H1 (cell line): Measurements from ENCODE around the gene GALNT17. TPM values are rescaled to one million over a fixed set of nuclear protein-coding genes. Genes with fewer than 3 reads are reported as not detected.

Source experiments
- CTCF ChIA-PET: fragments of 300-600 bp; sonication (Branson Sonifier 250); formaldehyde crosslinking; loops from one replicate; lab custom pipeline; 2021; ENCODE audit not compliant: partially characterized antibody; lab: Charles Lee
- POLR2A ChIA-PET: fragments of 300-600 bp; sonication (Branson Sonifier 250); formaldehyde crosslinking; loops from one replicate; lab custom pipeline; 2021; ENCODE audit warnings: inconsistent platforms; ENCODE audit not compliant: partially characterized antibody; lab: Charles Lee
- DNase-seq, 2 experiments: peaks; one replicate each; pipeline versions ENCODE4 v3.0.0 to v3.0.0-alpha.2; 2010 to 2022; ENCODE audit warnings: low spot score in 2 of 2, low read depth in 1 of 2, mixed read lengths in 1 of 2
- FAIRE-seq: peaks from 2 replicates; lab custom pipeline; 2011; peaks lifted over from hg19 to GRCh38; lab: Jason Lieb, UNC
- H2AFZ ChIP-seq: 2 replicates; pipeline ENCODE4 v1.8.1; 2012; ENCODE audit warnings: low read length, inconsistent platforms
- H2AK5ac ChIP-seq: 2 replicates; pipeline ENCODE4 v1.6.1; 2013; ENCODE audit warnings: low read depth, low read length
- H2BK120ac ChIP-seq: replicated peaks from 2 replicates; pipeline ENCODE3; 2013; ENCODE audit warnings: low read depth, low read length, inconsistent platforms
- H2BK12ac ChIP-seq: 2 replicates; pipeline ENCODE4 v1.6.1; 2013; ENCODE audit warnings: low read depth, low read length
- H2BK15ac ChIP-seq: 2 replicates; pipeline ENCODE4 v1.6.1; 2013; ENCODE audit warnings: low read length
- H2BK20ac ChIP-seq: 2 replicates; pipeline ENCODE4 v1.6.1; 2013; ENCODE audit warnings: low read length
- H2BK5ac ChIP-seq: 2 replicates; pipeline ENCODE4 v1.6.1; 2013; ENCODE audit warnings: low read depth, low read length
- H3K14ac ChIP-seq: 2 replicates; pipeline ENCODE4 v1.6.1; 2013; ENCODE audit warnings: inconsistent platforms; ENCODE audit not compliant: insufficient read length
- H3K18ac ChIP-seq: 2 replicates; pipeline ENCODE4 v1.6.1; 2013; ENCODE audit warnings: low read length; ENCODE audit errors: extremely low read depth
- H3K23ac ChIP-seq: 2 replicates; pipeline ENCODE4 v1.6.1; 2013; ENCODE audit warnings: inconsistent platforms; ENCODE audit not compliant: insufficient read length
- H3K23me2 ChIP-seq: 2 replicates; pipeline ENCODE4 v1.6.1; 2013; ENCODE audit warnings: low read depth, low read length
- H3K27ac ChIP-seq: 2 replicates; pipeline ENCODE4 v1.6.1; 2011; ENCODE audit warnings: low read depth, low read length, inconsistent platforms
- H3K27me3 ChIP-seq, 4 experiments: replicated peaks in 1 of 4; 1 replicate in 1 of 4; 2 replicates in 3 of 4; pipeline versions ENCODE4 v1.6.1 to v1.8.1; 2011 to 2013; ENCODE audit warnings: low read length in 3 of 4, mild to moderate bottlenecking in 3 of 4, inconsistent platforms in 2 of 4, mixed read lengths in 2 of 4, moderate library complexity in 1 of 4; ENCODE audit not compliant: control insufficient read depth in 3 of 4, insufficient read depth in 3 of 4; ENCODE audit errors: extremely low read depth in 1 of 4
- H3K36me3 ChIP-seq, 4 experiments: 2 replicates each; pipeline versions ENCODE4 v1.6.1 to v1.8.1; 2011 to 2013; ENCODE audit warnings: mild to moderate bottlenecking in 4 of 4, low read length in 3 of 4, moderate library complexity in 2 of 4, control low read depth in 1 of 4, inconsistent platforms in 1 of 4; ENCODE audit not compliant: insufficient read depth in 4 of 4, control insufficient read depth in 2 of 4
- H3K4ac ChIP-seq: replicated peaks from 2 replicates; pipeline ENCODE3; 2013; ENCODE audit warnings: low read length, low read depth, mixed read lengths, inconsistent platforms; ENCODE audit not compliant: insufficient read length
- H3K4me1 ChIP-seq, 4 experiments: replicated peaks in 1 of 4; 1 replicate in 1 of 4; 2 replicates in 3 of 4; pipeline versions ENCODE4 v1.6.1 to v1.8.1; 2011 to 2013; ENCODE audit warnings: low read length in 3 of 4, inconsistent platforms in 2 of 4, mixed read lengths in 1 of 4; ENCODE audit not compliant: insufficient read depth in 4 of 4, control insufficient read depth in 3 of 4
- H3K4me2 ChIP-seq, 2 experiments: 2 replicates each; pipeline versions ENCODE4 v1.6.1 to v1.8.1; 2011 to 2013; ENCODE audit warnings: low read depth in 2 of 2, low read length in 2 of 2, control low read depth in 1 of 2, inconsistent platforms in 1 of 2, mild to moderate bottlenecking in 1 of 2; ENCODE audit not compliant: insufficient read depth in 1 of 2
- H3K4me3 ChIP-seq, 4 experiments: fragments of 200-600, 300-600 bp in 1 of 4; sonication (generic), shearing (Covaris generic), sonication (Bioruptor Twin) in 1 of 4; 2 replicates each; pipeline versions ENCODE4 v1.5.1 to v1.8.1; 2011 to 2016; ENCODE audit warnings: low read length in 4 of 4, low read depth in 3 of 4, control low read depth in 2 of 4, inconsistent platforms in 2 of 4, mild to moderate bottlenecking in 2 of 4, mixed read lengths in 1 of 4, moderate library complexity in 1 of 4; ENCODE audit not compliant: insufficient read depth in 2 of 4; ENCODE audit errors: extremely low read depth in 1 of 4
- H3K56ac ChIP-seq: replicated peaks from 2 replicates; pipeline ENCODE3; 2013; ENCODE audit warnings: low read depth, mild to moderate bottlenecking, mixed read lengths, low read length, inconsistent platforms; ENCODE audit not compliant: insufficient read length
- H3K79me1 ChIP-seq: 2 replicates; pipeline ENCODE4 v1.6.1; 2013; ENCODE audit warnings: low read depth, low read length, control low read depth
- H3K79me2 ChIP-seq, 2 experiments: 2 replicates each; pipeline versions ENCODE4 v1.6.1 to v1.8.1; 2012 to 2013; ENCODE audit warnings: low read length in 2 of 2, mild to moderate bottlenecking in 2 of 2, inconsistent platforms in 1 of 2; ENCODE audit not compliant: insufficient read depth in 2 of 2, control insufficient read depth in 1 of 2
- H3K9ac ChIP-seq, 4 experiments: replicated peaks in 1 of 4; 1 replicate in 1 of 4; 2 replicates in 3 of 4; pipeline versions ENCODE4 v1.6.1 to v1.8.1; 2011 to 2013; ENCODE audit warnings: low read depth in 3 of 4, low read length in 3 of 4, control low read depth in 2 of 4, mild to moderate bottlenecking in 2 of 4, moderate library complexity in 2 of 4, inconsistent platforms in 1 of 4; ENCODE audit errors: extremely low read depth in 1 of 4
- H3K9me3 ChIP-seq, 2 experiments: 2 replicates each; pipeline versions ENCODE4 v1.6.1 to v1.8.1; 2012 to 2013; ENCODE audit warnings: mild to moderate bottlenecking in 2 of 2, moderate library complexity in 2 of 2, control low read depth in 1 of 2, inconsistent platforms in 1 of 2, low read depth in 1 of 2, low read length in 1 of 2, mixed read lengths in 1 of 2; ENCODE audit not compliant: insufficient read depth in 2 of 2
- H4K20me1 ChIP-seq, 2 experiments: replicated peaks in 1 of 2; 2 replicates each; pipeline versions ENCODE3 to v1.8.1; 2011 to 2013; ENCODE audit warnings: inconsistent platforms in 2 of 2, low read length in 2 of 2, mild to moderate bottlenecking in 1 of 2; ENCODE audit not compliant: insufficient read depth in 2 of 2, control insufficient read depth in 1 of 2
- H4K5ac ChIP-seq: 2 replicates; pipeline ENCODE4 v1.6.1; 2013; ENCODE audit warnings: low read length, low read depth, mixed read lengths, inconsistent platforms; ENCODE audit not compliant: insufficient read length
- H4K8ac ChIP-seq: 2 replicates; pipeline ENCODE4 v1.8.0; 2013; ENCODE audit warnings: mild to moderate bottlenecking, moderate library complexity, low read length, inconsistent platforms; ENCODE audit not compliant: insufficient read depth; ENCODE audit errors: extremely low read depth
- H4K91ac ChIP-seq: replicated peaks from 2 replicates; pipeline ENCODE3; 2013; ENCODE audit warnings: low read length, mixed read lengths, inconsistent platforms; ENCODE audit not compliant: insufficient read length
- ASH2L ChIP-seq: fragments of 200-600, 300-600 bp; sonication (generic); IDR thresholded peaks from one replicate; pipeline ENCODE4 v1.7.1; 2017; ENCODE audit warnings: low read length
- GABPA ChIP-seq: IDR thresholded peaks from 2 replicates; pipeline ENCODE4 v1.6.1; 2011; ENCODE audit warnings: mild to moderate bottlenecking, low read length, moderate library complexity, borderline replicate concordance; ENCODE audit not compliant: insufficient read depth
- KDM1A ChIP-seq: fragments of 200-600, 300-600 bp; sonication (generic); IDR thresholded peaks from 2 replicates; pipeline ENCODE4 v1.7.1; 2016; ENCODE audit warnings: mild to moderate bottlenecking, low read length, borderline replicate concordance
- POLR2A ChIP-seq, 2 experiments: IDR thresholded peaks; 1 replicate in 1 of 2; 2 replicates in 1 of 2; pipeline ENCODE4 v1.6.1; 2011; ENCODE audit warnings: low read depth in 2 of 2, low read length in 2 of 2, mild to moderate bottlenecking in 2 of 2; ENCODE audit errors: control extremely low read depth in 1 of 2
- RFX5 ChIP-seq: IDR thresholded peaks from 2 replicates; pipeline ENCODE4 v1.6.1; 2011; ENCODE audit warnings: low read depth, low read length, improper control_type of control experiment, borderline replicate concordance
- RNF2 ChIP-seq: fragments of 200-900, 300-1000 bp; sonication (generic); IDR thresholded peaks from 2 replicates; pipeline ENCODE4 v1.7.1; 2016; ENCODE audit warnings: borderline replicate concordance, low read depth, mild to moderate bottlenecking, antibody characterized with exemption, low read length; ENCODE audit not compliant: poor library complexity, severe bottlenecking; ENCODE audit errors: missing control alignments
- RXRA ChIP-seq: IDR thresholded peaks from 2 replicates; pipeline ENCODE4 v1.6.1; 2011; ENCODE audit warnings: low read depth, mild to moderate bottlenecking, low read length, moderate library complexity; ENCODE audit not compliant: insufficient read depth
- SAP30 ChIP-seq: fragments of 300-600 bp; sonication (generic); IDR thresholded peaks from 2 replicates; pipeline ENCODE4 v1.7.1; 2012; ENCODE audit warnings: low read length, moderate library complexity, mild to moderate bottlenecking, inconsistent platforms; ENCODE audit not compliant: insufficient read depth, insufficient replicate concordance
- SIN3A ChIP-seq, 2 experiments: IDR thresholded peaks in 1 of 2; conservative IDR thresholded peaks in 1 of 2; 2 replicates each; pipeline ENCODE4 v1.6.1; 2011 to 2012; ENCODE audit warnings: low read length in 2 of 2, improper control_type of control experiment in 1 of 2, low read depth in 1 of 2, mild to moderate bottlenecking in 1 of 2
- SIRT6 ChIP-seq: IDR thresholded peaks from one replicate; pipeline ENCODE4 v1.7.1; 2012; ENCODE audit warnings: low read length, inconsistent platforms
- SP2 ChIP-seq: IDR thresholded peaks from 2 replicates; pipeline ENCODE4 v1.6.1; 2012; ENCODE audit warnings: mild to moderate bottlenecking, low read length, inconsistent platforms
- SRF ChIP-seq: IDR thresholded peaks from 2 replicates; pipeline ENCODE4 v1.6.1; 2011; ENCODE audit warnings: mild to moderate bottlenecking, low read depth, low read length, moderate library complexity
- TAF7 ChIP-seq: optimal IDR thresholded peaks from 2 replicates; pipeline ENCODE3; 2011; ENCODE audit warnings: low read depth, mild to moderate bottlenecking, inconsistent platforms, low read length, moderate library complexity, borderline replicate concordance
- TBP ChIP-seq: IDR thresholded peaks from 2 replicates; pipeline ENCODE4 v1.6.1; 2011; ENCODE audit warnings: low read depth, low read length, improper control_type of control experiment
- TCF12 ChIP-seq: IDR thresholded peaks from 2 replicates; pipeline ENCODE4 v1.6.1; 2011; ENCODE audit warnings: low read depth, mild to moderate bottlenecking, low read length
- WGBS, 2 experiments: shearing (Covaris generic) in 1 of 2; methylation state at CpG; one replicate each; pipeline versions ENCODE4 v1.1.6 to v1.1.7; 2013 to 2015; ENCODE audit warnings: low lambda C conversion rate in 2 of 2, mixed read lengths in 2 of 2, inconsistent platforms in 1 of 2, low coverage in 1 of 2, missing lambda C conversion rate in 1 of 2; ENCODE audit not compliant: insufficient replicate concordance in 2 of 2, insufficient coverage in 1 of 2, insufficient read length in 1 of 2; ENCODE audit errors: extremely low coverage in 1 of 2, missing lambda C conversion rate in 1 of 2; 5-methylcytosine and 5-hydroxymethylcytosine counted together
- polyA plus RNA-seq, 7 experiments: library from polyadenylated mRNA; depleted of rRNA in 3 of 7; stranded (reverse) in 5 of 7; unstranded in 2 of 7; fragments of >200 nt in 5 of 7; fragments of 200-250 nt in 2 of 7; gene quantifications; 1 replicate in 5 of 7; 2 replicates in 1 of 7; 4 replicates in 1 of 7; pipeline versions ENCODE4 v1.2.1 to v1.2.3, GENCODE V29; 2011 to 2013; ENCODE audit warnings: missing spikeins in 2 of 7, mixed read lengths in 2 of 7
- total RNA-seq: library from RNA; stranded (reverse); fragmentation: NEBNext Ultra II Directional; extraction: Animal tissue kit (Norgen Biotek cat#: 25700); gene quantifications from 2 replicates; pipeline ENCODE4 v1.2.1, GENCODE V29; 2021

Gene GALNT17
- total and polyA plus RNA-seq, 2 of the 8 experiments (the other 6 are each of a cell fraction or from before 2014, with no cell fraction given), result 37.7 to 47.0 TPM

GRCh38 chr7:71544816-71545215 is 412.9 kb downstream of the GALNT17 start:
- no peaks in the 10 kb centered on the region for H3K4me1 ChIP-seq
- 0 out of 4 replicates have a peak, but pooled peaks cover 0 to 2% of the 10 kb centered on the region in 2 experiments for H3K9me3 ChIP-seq
- no peak overlapping the region for H4K8ac ChIP-seq
- H2BK20ac ChIP-seq, result no peak overlapping the region
- WGBS, 2 experiments, result 80% methylated on average over 5 of the region's 5 CpGs; no CpG with 5 or more reads in 1 of the 2 experiments
- no peak overlapping the region for H4K91ac ChIP-seq
- H3K18ac ChIP-seq, result no peak overlapping the region
- no peaks in the 10 kb centered on the region; a peak in 1 of 8 replicates for H3K36me3 ChIP-seq
- CTCF ChIA-PET, result no interaction called here
- H2AK5ac ChIP-seq, result no peak overlapping the region
- H4K20me1 ChIP-seq, result no peaks in the 10 kb centered on the region
- POLR2A ChIA-PET, result no interaction called here
- no peaks in the 10 kb centered on the region for H3K79me1 ChIP-seq
- no peaks in the 10 kb centered on the region for H3K27me3 ChIP-seq
- H3K14ac ChIP-seq, result no peak overlapping the region
- no peak overlapping the region for H4K5ac ChIP-seq
- H2BK15ac ChIP-seq, result no peak overlapping the region
- H3K56ac ChIP-seq, result no peak overlapping the region
- H3K79me2 ChIP-seq, result no peaks in the 10 kb centered on the region
- DNase-seq, result no peak
- no peak overlapping the region for H3K4me3 ChIP-seq
- H3K23me2 ChIP-seq, result no peaks in the 10 kb centered on the region
- H3K23ac ChIP-seq, result no peak overlapping the region
- no peak for FAIRE-seq
- H3K4ac ChIP-seq, result no peak overlapping the region
- no peak overlapping the region for H3K27ac ChIP-seq
- H2BK120ac ChIP-seq, result no peak overlapping the region
- no peak overlapping the region for H3K9ac ChIP-seq
- H2BK5ac ChIP-seq, result no peak overlapping the region
- no peak overlapping the region for H3K4me2 ChIP-seq
- H2AFZ ChIP-seq, result no peak overlapping the region
- no peak overlapping the region for H2BK12ac ChIP-seq
- TF ChIP-seq RFX5, result no peak
- TF ChIP-seq POLR2A (IDR thresholded peaks at IDR 0.05; ENCODE audit: control extremely low read depth in 1 of 2, low read depth in 2 of 2, low read length in 2 of 2), result no peak
- TF ChIP-seq KDM1A, result no peak
- TF ChIP-seq SAP30, result no peak
- no peak for TF ChIP-seq SRF
- TF ChIP-seq TCF12, result no peak
- no peak for TF ChIP-seq TBP
- no peak for TF ChIP-seq SIRT6
- TF ChIP-seq SIN3A (conservative IDR thresholded peaks at IDR 0.05 in 1 of 2, IDR thresholded peaks at IDR 0.05 in 1 of 2; ENCODE audit: low read depth in 1 of 2, low read length in 2 of 2), result no peak
- TF ChIP-seq ASH2L, result no peak
- TF ChIP-seq TAF7, result no peak
- no peak for TF ChIP-seq RXRA
- no peak for TF ChIP-seq GABPA
- TF ChIP-seq SP2, result no peak
- no peak for TF ChIP-seq RNF2
